ENCODE data around the gene SMYD3. TPM values are rescaled to one million over a fixed set of nuclear protein-coding genes. Genes with fewer than 3 reads are reported as not detected.

The SMYD3 gene
- total and polyA plus RNA-seq, 10 of the 15 experiments (the other 5 are each of a cell fraction or from before 2014, with no cell fraction given), result 18.3 to 54.0 (median 24.8) TPM

DNA sequence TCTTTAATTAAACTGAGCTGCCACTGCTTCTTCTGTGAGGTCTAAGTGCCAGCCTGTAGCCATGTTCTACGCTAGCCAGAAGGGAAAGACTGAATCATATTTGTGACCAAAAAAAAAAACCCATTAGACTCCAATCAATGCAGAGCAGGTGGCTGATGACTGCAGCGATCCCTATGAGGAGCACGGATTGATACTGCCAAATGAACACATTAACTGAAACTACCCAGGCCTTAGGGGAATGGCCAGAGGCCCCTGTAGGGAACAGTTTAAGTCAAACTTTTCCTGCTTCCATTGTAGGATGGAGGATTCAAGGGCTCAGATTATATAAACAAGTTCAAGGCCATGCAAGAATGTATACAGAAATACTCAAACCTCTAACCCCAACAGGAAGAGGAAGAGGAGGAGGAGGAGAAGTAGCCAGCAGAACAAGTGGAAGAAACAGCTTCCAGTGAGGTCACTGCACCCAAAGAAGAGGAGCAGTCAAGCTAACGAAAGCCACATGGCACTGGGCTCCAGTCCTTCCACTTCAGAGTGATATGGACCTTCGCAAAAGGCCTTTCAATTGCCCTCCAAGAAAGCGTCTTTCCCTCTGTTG is 328.3 kb downstream of the SMYD3 start:
- Histone ChIP-seq H3K9me3 (replicated peaks; ENCODE audit: control insufficient read depth, insufficient read depth, low read length) (no peaks in the 10 kb centered on the region), H3K9ac (ENCODE audit: control insufficient read depth, insufficient read depth, low read length) (no peak overlapping the region), H3K79me2 (ENCODE audit: control insufficient read depth, insufficient read depth, low read length) (no peaks in the 10 kb centered on the region), H3K27me3 (replicated peaks in 1 of 2; ENCODE audit: control insufficient read depth in 2 of 2, insufficient read depth in 2 of 2, low read length in 1 of 2) (no peaks in the 10 kb centered on the region), H3K4me1 (ENCODE audit: control insufficient read depth, insufficient read depth, low read length) (no peaks in the 10 kb centered on the region), H4K20me1 (ENCODE audit: control insufficient read depth, insufficient read depth) (no peaks in the 10 kb centered on the region), H3K4me3 (no peak overlapping the region), H2AFZ (ENCODE audit: control insufficient read depth, low read depth, low read length) (no peak overlapping the region), H3K36me3 (ENCODE audit: control insufficient read depth in 2 of 2, insufficient read depth in 2 of 2, low read length in 1 of 2) (no peaks in the 10 kb centered on the region), H3K4me2 (ENCODE audit: control insufficient read depth, insufficient read depth) (no peak overlapping the region), H3K27ac (ENCODE audit: control insufficient read depth, insufficient read depth) (no peak overlapping the region)
- WGBS (ENCODE audit: insufficient coverage, insufficient replicate concordance, low lambda C conversion rate, missing lambda C conversion rate), result 85% methylated on average over 6 of the region's 6 CpGs
- in situ Hi-C loops (cut with MboI), result no loop called here
- no peak for FAIRE-seq
- ChIA-PET CTCF (no interaction called here), RAD21 (ENCODE audit: unreplicated experiment) (no interaction called here), SMC1A (ENCODE audit: uncharacterized antibody, unreplicated experiment) (no interaction called here), POLR2A (no interaction called here)
- intact Hi-C loops (cut with micrococcal nuclease; ENCODE audit: unreplicated experiment), result no loop called here
- no TSS peak for BruUV-seq (replicated peaks)
- no peak for ATAC-seq
- TF ChIP-seq, protein P1, sequence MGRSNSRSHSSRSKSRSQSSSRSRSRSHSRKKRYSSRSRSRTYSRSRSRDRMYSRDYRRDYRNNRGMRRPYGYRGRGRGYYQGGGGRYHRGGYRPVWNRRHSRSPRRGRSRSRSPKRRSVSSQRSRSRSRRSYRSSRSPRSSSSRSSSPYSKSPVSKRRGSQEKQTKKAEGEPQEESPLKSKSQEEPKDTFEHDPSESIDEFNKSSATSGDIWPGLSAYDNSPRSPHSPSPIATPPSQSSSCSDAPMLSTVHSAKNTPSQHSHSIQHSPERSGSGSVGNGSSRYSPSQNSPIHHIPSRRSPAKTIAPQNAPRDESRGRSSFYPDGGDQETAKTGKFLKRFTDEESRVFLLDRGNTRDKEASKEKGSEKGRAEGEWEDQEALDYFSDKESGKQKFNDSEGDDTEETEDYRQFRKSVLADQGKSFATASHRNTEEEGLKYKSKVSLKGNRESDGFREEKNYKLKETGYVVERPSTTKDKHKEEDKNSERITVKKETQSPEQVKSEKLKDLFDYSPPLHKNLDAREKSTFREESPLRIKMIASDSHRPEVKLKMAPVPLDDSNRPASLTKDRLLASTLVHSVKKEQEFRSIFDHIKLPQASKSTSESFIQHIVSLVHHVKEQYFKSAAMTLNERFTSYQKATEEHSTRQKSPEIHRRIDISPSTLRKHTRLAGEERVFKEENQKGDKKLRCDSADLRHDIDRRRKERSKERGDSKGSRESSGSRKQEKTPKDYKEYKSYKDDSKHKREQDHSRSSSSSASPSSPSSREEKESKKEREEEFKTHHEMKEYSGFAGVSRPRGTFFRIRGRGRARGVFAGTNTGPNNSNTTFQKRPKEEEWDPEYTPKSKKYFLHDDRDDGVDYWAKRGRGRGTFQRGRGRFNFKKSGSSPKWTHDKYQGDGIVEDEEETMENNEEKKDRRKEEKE (IDR thresholded peaks at IDR 0.05), result no peak
- TF ChIP-seq CHD2 (IDR thresholded peaks at IDR 0.05; ENCODE audit: borderline replicate concordance, low read depth, low read length) (no peak), LARP7 (IDR thresholded peaks at IDR 0.05) (no peak)
- TF ChIP-seq, protein P2, sequence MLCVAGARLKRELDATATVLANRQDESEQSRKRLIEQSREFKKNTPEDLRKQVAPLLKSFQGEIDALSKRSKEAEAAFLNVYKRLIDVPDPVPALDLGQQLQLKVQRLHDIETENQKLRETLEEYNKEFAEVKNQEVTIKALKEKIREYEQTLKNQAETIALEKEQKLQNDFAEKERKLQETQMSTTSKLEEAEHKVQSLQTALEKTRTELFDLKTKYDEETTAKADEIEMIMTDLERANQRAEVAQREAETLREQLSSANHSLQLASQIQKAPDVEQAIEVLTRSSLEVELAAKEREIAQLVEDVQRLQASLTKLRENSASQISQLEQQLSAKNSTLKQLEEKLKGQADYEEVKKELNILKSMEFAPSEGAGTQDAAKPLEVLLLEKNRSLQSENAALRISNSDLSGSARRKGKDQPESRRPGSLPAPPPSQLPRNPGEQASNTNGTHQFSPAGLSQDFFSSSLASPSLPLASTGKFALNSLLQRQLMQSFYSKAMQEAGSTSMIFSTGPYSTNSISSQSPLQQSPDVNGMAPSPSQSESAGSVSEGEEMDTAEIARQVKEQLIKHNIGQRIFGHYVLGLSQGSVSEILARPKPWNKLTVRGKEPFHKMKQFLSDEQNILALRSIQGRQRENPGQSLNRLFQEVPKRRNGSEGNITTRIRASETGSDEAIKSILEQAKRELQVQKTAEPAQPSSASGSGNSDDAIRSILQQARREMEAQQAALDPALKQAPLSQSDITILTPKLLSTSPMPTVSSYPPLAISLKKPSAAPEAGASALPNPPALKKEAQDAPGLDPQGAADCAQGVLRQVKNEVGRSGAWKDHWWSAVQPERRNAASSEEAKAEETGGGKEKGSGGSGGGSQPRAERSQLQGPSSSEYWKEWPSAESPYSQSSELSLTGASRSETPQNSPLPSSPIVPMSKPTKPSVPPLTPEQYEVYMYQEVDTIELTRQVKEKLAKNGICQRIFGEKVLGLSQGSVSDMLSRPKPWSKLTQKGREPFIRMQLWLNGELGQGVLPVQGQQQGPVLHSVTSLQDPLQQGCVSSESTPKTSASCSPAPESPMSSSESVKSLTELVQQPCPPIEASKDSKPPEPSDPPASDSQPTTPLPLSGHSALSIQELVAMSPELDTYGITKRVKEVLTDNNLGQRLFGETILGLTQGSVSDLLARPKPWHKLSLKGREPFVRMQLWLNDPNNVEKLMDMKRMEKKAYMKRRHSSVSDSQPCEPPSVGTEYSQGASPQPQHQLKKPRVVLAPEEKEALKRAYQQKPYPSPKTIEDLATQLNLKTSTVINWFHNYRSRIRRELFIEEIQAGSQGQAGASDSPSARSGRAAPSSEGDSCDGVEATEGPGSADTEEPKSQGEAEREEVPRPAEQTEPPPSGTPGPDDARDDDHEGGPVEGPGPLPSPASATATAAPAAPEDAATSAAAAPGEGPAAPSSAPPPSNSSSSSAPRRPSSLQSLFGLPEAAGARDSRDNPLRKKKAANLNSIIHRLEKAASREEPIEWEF (IDR thresholded peaks at IDR 0.05; ENCODE audit: insufficient replicate concordance, low read depth, low read length), result no peak
- no peak for DNase-seq (ENCODE audit: low read depth, low spot score)
